Measurements from ENCODE around the gene CHMP6. TPM values are rescaled to one million over a fixed set of nuclear protein-coding genes. Genes with fewer than 3 reads are reported as not detected.

Gene CHMP6
- total RNA-seq, 3 donors from 2014 or later (not counting 1 experiment from before 2014, with no cell fraction given): 26.8 to 33.3 (median 33.0) TPM

DNA sequence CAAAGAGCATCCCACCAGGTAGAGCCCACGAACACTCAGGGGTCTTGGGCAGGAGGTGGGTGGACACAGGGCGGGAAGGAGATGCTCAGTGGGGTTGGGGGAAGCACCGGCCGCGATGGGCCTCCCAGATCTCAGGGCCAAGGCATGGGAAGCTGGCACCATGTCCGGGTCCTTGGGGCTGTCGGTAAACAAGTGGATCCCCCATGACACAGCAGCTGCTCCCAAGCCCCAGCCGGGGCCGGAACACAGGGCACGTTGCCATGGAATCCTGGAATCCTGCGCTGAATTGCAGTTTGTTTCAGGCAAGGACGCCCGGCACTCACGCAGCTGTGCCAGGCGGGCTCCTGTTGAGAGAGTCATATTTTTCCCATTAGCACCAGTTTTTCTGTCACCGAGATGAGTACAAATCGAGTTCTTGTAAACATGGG, 23.0 kb upstream of the CHMP6 start:
- DNase-seq: no peak
- peaks cover 24% of the 10 kb centered on the region for H3K4me1 ChIP-seq (ENCODE audit: control insufficient read depth, insufficient read depth, low read length)
- H3K27ac Mint-ChIP-seq: peak overlapping the region in 1 of 2 donors; percentile 31
- no peak for TF ChIP-seq CTCF (IDR thresholded peaks at IDR 0.05)
- no peaks in the 10 kb centered on the region for H3K4me1 Mint-ChIP-seq
- ATAC-seq: no peak
- no peak overlapping the region for H3K4me3 ChIP-seq (ENCODE audit: low read length)
- no peaks in the 10 kb centered on the region for H3K9me3 Mint-ChIP-seq
- H3K9me3 ChIP-seq (ENCODE audit: control insufficient read depth, insufficient read depth, low read length): no peaks in the 10 kb centered on the region
- H3K27ac ChIP-seq (ENCODE audit: low read length): no peak overlapping the region
- no peaks in the 10 kb centered on the region for H3K36me3 Mint-ChIP-seq
- intact Hi-C loops (cut with micrococcal nuclease): no loop called here
- H3K4me3 Mint-ChIP-seq: no peak overlapping the region
- H3K27me3 ChIP-seq (ENCODE audit: control insufficient read depth, insufficient read depth, low read length): no peaks in the 10 kb centered on the region
- peaks cover 7% of the 10 kb centered on the region for H3K36me3 ChIP-seq (ENCODE audit: control insufficient read depth, insufficient read depth, low read length)
- 90% methylated on average over 17 of the region's 17 CpGs for WGBS (ENCODE audit: insufficient coverage)
- H3K27me3 Mint-ChIP-seq (ENCODE audit: low read depth in 2 of 2): no peaks in the 10 kb centered on the region

DNA sequence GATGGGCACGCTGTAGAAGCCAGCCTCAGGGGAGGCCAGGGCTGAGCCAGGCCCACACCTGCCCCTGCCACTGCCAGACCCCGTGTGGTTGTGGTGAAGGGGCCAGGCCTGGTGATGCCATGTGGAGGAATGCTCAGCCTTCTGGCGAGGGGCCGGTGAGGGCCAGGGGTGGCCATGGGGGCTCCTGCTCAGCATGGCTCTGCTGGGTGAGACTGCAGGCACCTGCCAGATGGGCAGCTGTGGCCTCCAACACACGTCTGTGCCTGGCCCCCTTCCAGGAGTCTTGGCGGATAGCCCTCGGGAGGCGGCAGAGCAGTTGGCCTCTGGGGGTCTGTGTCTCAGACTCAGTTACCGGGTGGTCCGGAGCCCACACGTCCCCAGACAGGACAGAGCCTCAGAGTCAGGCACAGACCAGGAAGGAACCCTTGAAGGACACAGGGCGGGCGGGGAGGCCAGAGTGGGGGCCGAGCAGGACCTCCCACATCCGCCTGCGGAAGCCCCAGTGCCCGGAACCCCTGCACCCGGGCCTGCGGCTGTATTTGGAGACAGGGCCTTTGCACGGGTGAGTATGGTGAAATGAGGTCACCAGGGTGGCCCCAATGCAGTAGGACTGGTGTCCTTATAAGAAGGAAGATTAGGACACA, 22.5 kb upstream of the CHMP6 start:
- no peak overlapping the region for H3K4me3 Mint-ChIP-seq
- H3K9me3 ChIP-seq (ENCODE audit: control insufficient read depth, insufficient read depth, low read length): no peaks in the 10 kb centered on the region
- H3K4me1 ChIP-seq (ENCODE audit: control insufficient read depth, insufficient read depth, low read length): peaks cover 24% of the 10 kb centered on the region
- peak overlapping the region in 1 of 2 donors; percentile 31 for H3K27ac Mint-ChIP-seq
- no peak for TF ChIP-seq CTCF (IDR thresholded peaks at IDR 0.05)
- H3K36me3 ChIP-seq (ENCODE audit: control insufficient read depth, insufficient read depth, low read length): peaks cover 7% of the 10 kb centered on the region
- H3K27me3 Mint-ChIP-seq (ENCODE audit: low read depth in 2 of 2): no peaks in the 10 kb centered on the region
- H3K9me3 Mint-ChIP-seq: no peaks in the 10 kb centered on the region
- H3K4me3 ChIP-seq (ENCODE audit: low read length): no peak overlapping the region
- intact Hi-C loops (cut with micrococcal nuclease): no loop called here
- WGBS (ENCODE audit: insufficient coverage): 66% methylated on average over 20 of the region's 20 CpGs
- ATAC-seq: peak in 2 of 3 donors; percentile 36 to 48
- no peaks in the 10 kb centered on the region for H3K27me3 ChIP-seq (ENCODE audit: control insufficient read depth, insufficient read depth, low read length)
- H3K27ac ChIP-seq (ENCODE audit: low read length): no peak overlapping the region
- no peaks in the 10 kb centered on the region for H3K36me3 Mint-ChIP-seq
- no peak for DNase-seq
- no peaks in the 10 kb centered on the region for H3K4me1 Mint-ChIP-seq

DNA sequence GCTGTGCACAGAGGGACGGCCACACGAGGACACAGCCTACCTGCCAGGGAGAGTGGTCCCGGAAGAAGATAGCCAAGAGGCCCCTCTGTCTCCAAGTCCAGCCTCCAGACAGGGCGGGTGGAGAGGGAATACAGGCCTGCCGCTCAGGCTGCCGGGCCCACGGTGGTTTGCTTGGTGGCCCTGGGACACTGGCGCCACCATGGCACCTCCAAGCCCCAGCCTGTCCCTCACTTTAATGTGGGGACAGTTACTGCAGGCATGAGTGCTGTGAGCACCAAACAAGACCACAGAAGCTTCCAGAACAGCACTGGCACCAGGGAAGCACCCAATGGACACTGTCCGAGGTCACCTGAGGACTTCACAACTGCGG, 22.0 kb upstream of the CHMP6 start:
- peaks cover 24% of the 10 kb centered on the region for H3K4me1 ChIP-seq (ENCODE audit: control insufficient read depth, insufficient read depth, low read length)
- H3K27me3 Mint-ChIP-seq (ENCODE audit: low read depth in 2 of 2): no peaks in the 10 kb centered on the region
- no peaks in the 10 kb centered on the region for H3K4me1 Mint-ChIP-seq
- H3K4me3 ChIP-seq (ENCODE audit: low read length): no peak overlapping the region
- H3K9me3 Mint-ChIP-seq: no peaks in the 10 kb centered on the region
- no peak overlapping the region for H3K4me3 Mint-ChIP-seq
- DNase-seq: no peak
- no peak for TF ChIP-seq CTCF (IDR thresholded peaks at IDR 0.05)
- H3K9me3 ChIP-seq (ENCODE audit: control insufficient read depth, insufficient read depth, low read length): no peaks in the 10 kb centered on the region
- H3K36me3 Mint-ChIP-seq: no peaks in the 10 kb centered on the region
- peaks cover 3% of the 10 kb centered on the region for H3K36me3 ChIP-seq (ENCODE audit: control insufficient read depth, insufficient read depth, low read length)
- peak overlapping the region in 1 of 2 donors; percentile 31 for H3K27ac Mint-ChIP-seq
- H3K27ac ChIP-seq (ENCODE audit: low read length): no peak overlapping the region
- no peaks in the 10 kb centered on the region for H3K27me3 ChIP-seq (ENCODE audit: control insufficient read depth, insufficient read depth, low read length)
- WGBS (ENCODE audit: insufficient coverage): 89% methylated on average over 10 of the region's 10 CpGs
- intact Hi-C loops (cut with micrococcal nuclease): no loop called here
- no peak for ATAC-seq
